H9 (cell line): ENCODE data around the gene ACTL8. TPM values are rescaled to one million over a fixed set of nuclear protein-coding genes. Genes with fewer than 3 reads are reported as not detected.

Experiments used
- DNase-seq: peaks from one replicate; pipeline ENCODE4 v3.0.0-alpha.2; 2017
- H2AFZ ChIP-seq: one replicate; pipeline ENCODE4 v1.6.1; 2013; ENCODE audit warnings: mild to moderate bottlenecking, low read length, control low read depth, moderate library complexity
- H2AK5ac ChIP-seq: 2 replicates; pipeline ENCODE4 v1.6.1; 2013; ENCODE audit warnings: low read length, control low read depth, mixed read lengths; ENCODE audit not compliant: insufficient read length
- H2BK120ac ChIP-seq: one replicate; pipeline ENCODE4 v1.6.1; 2013; ENCODE audit warnings: low read depth, mild to moderate bottlenecking, low read length, control low read depth, inconsistent platforms; ENCODE audit not compliant: poor library complexity, severe bottlenecking
- H2BK12ac ChIP-seq: 2 replicates; pipeline ENCODE4 v1.6.1; 2013; ENCODE audit warnings: low read length, control low read depth, mixed read lengths, low read depth; ENCODE audit not compliant: insufficient read length
- H2BK15ac ChIP-seq: 2 replicates; pipeline ENCODE4 v1.6.1; 2013; ENCODE audit warnings: low read depth, low read length, control low read depth
- H2BK20ac ChIP-seq: one replicate; pipeline ENCODE4 v1.6.1; 2013; ENCODE audit warnings: low read depth, mild to moderate bottlenecking, low read length, control low read depth, inconsistent platforms; ENCODE audit not compliant: poor library complexity, severe bottlenecking
- H2BK5ac ChIP-seq: 2 replicates; pipeline ENCODE4 v1.6.1; 2013; ENCODE audit warnings: low read length, control low read depth, mixed read lengths; ENCODE audit not compliant: insufficient read length
- H3K14ac ChIP-seq: 2 replicates; pipeline ENCODE4 v1.6.1; 2013; ENCODE audit warnings: low read length, control low read depth; ENCODE audit not compliant: insufficient read depth
- H3K18ac ChIP-seq: 2 replicates; pipeline ENCODE4 v1.6.1; 2013; ENCODE audit warnings: low read depth, mild to moderate bottlenecking, mixed read lengths, low read length, control low read depth; ENCODE audit not compliant: insufficient read length
- H3K23ac ChIP-seq: 2 replicates; pipeline ENCODE4 v1.6.1; 2013; ENCODE audit warnings: low read length, control low read depth, mixed read lengths, low read depth; ENCODE audit not compliant: insufficient read length
- H3K23me2 ChIP-seq: 2 replicates; pipeline ENCODE4 v1.6.1; 2013; ENCODE audit warnings: low read depth, mild to moderate bottlenecking, mixed read lengths, low read length, control low read depth; ENCODE audit not compliant: insufficient read length, poor library complexity, severe bottlenecking
- H3K27ac ChIP-seq: 2 replicates; pipeline ENCODE4 v1.5.1; 2013; ENCODE audit warnings: low read length, control low read depth, mixed read lengths, low read depth; ENCODE audit not compliant: insufficient read length
- H3K27me3 ChIP-seq: 2 replicates; pipeline ENCODE4 v1.6.1; 2013; ENCODE audit warnings: low read length, control low read depth, inconsistent platforms; ENCODE audit not compliant: insufficient read depth
- H3K4ac ChIP-seq: 2 replicates; pipeline ENCODE4 v1.6.1; 2013; ENCODE audit warnings: low read depth, mild to moderate bottlenecking, control low read depth, inconsistent platforms, low read length, moderate library complexity
- H3K4me1 ChIP-seq: 2 replicates; pipeline ENCODE4 v1.6.1; 2013; ENCODE audit warnings: low read length, control low read depth, inconsistent platforms; ENCODE audit not compliant: insufficient read depth
- H3K4me2 ChIP-seq: 2 replicates; pipeline ENCODE4 v1.6.1; 2013; ENCODE audit warnings: low read length, control low read depth, mixed read lengths; ENCODE audit not compliant: insufficient read length, insufficient read depth
- H3K56ac ChIP-seq: 2 replicates; pipeline ENCODE4 v1.6.1; 2013; ENCODE audit warnings: low read depth, mild to moderate bottlenecking, mixed read lengths, low read length, control low read depth; ENCODE audit not compliant: insufficient read length
- H3K79me1 ChIP-seq: 2 replicates; pipeline ENCODE4 v1.6.1; 2013; ENCODE audit warnings: low read depth, mild to moderate bottlenecking, moderate library complexity, low read length, control low read depth, inconsistent platforms; ENCODE audit not compliant: insufficient read depth, poor library complexity, severe bottlenecking
- H3K79me2 ChIP-seq: 2 replicates; pipeline ENCODE4 v1.6.1; 2013; ENCODE audit warnings: low read length, control low read depth, inconsistent platforms; ENCODE audit not compliant: insufficient read depth
- H3K9ac ChIP-seq: 2 replicates; pipeline ENCODE4 v1.6.1; 2013; ENCODE audit warnings: low read length, control low read depth, mixed read lengths; ENCODE audit not compliant: insufficient read length; ENCODE audit errors: extremely low read depth
- H3K9me3 ChIP-seq: one replicate; pipeline ENCODE4 v1.6.1; 2013; ENCODE audit warnings: low read depth, low read length, inconsistent platforms; ENCODE audit not compliant: control insufficient read depth
- H3T11ph ChIP-seq: one replicate; pipeline ENCODE4 v1.6.1; 2013; ENCODE audit warnings: mild to moderate bottlenecking, low read length, control low read depth, inconsistent platforms
- H4K20me1 ChIP-seq: one replicate; pipeline ENCODE4 v1.6.1; 2013; ENCODE audit not compliant: control insufficient read depth, insufficient read length, insufficient read depth
- H4K5ac ChIP-seq: 2 replicates; pipeline ENCODE4 v1.6.1; 2013; ENCODE audit warnings: low read depth, mild to moderate bottlenecking, mixed read lengths, low read length, control low read depth; ENCODE audit not compliant: insufficient read length
- H4K8ac ChIP-seq: replicated peaks from 2 replicates; pipeline ENCODE4 v1.6.1; 2013; ENCODE audit warnings: low read length, control low read depth, mixed read lengths, low read depth; ENCODE audit not compliant: insufficient read length
- H4K91ac ChIP-seq: 2 replicates; pipeline ENCODE4 v1.6.1; 2013; ENCODE audit warnings: low read depth, mild to moderate bottlenecking, moderate library complexity, mixed read lengths, low read length, control low read depth; ENCODE audit not compliant: insufficient read length
- H3K27ac Mint-ChIP-seq, 3 experiments: 2 replicates in 2 of 3; 3 replicates in 1 of 3; pipeline ENCODE4 v1.8.0; 2020 to 2021; ENCODE audit warnings: mixed read lengths in 3 of 3, mild to moderate bottlenecking in 1 of 3, moderate library complexity in 1 of 3
- H3K27me3 Mint-ChIP-seq: 2 replicates; pipeline ENCODE4 v1.8.0; 2021; ENCODE audit warnings: low read depth, mild to moderate bottlenecking, moderate library complexity, mixed read lengths
- H3K36me3 Mint-ChIP-seq, 3 experiments: 2 replicates in 2 of 3; 3 replicates in 1 of 3; pipeline ENCODE4 v1.8.0; 2020 to 2021; ENCODE audit warnings: low read depth in 3 of 3, mixed read lengths in 3 of 3; ENCODE audit not compliant: insufficient read depth in 1 of 3
- H3K4me1 Mint-ChIP-seq, 2 experiments: 2 replicates each; pipeline ENCODE4 v1.8.0; 2020; ENCODE audit warnings: mixed read lengths in 2 of 2
- H3K4me3 Mint-ChIP-seq, 2 experiments: 2 replicates in 1 of 2; 3 replicates in 1 of 2; pipeline ENCODE4 v1.8.0; 2020 to 2021; ENCODE audit warnings: mild to moderate bottlenecking in 2 of 2, mixed read lengths in 2 of 2, moderate library complexity in 1 of 2
- H3K9me3 Mint-ChIP-seq, 2 experiments: 2 replicates in 1 of 2; 3 replicates in 1 of 2; pipeline ENCODE4 v1.8.0; 2020; ENCODE audit warnings: mild to moderate bottlenecking in 2 of 2, mixed read lengths in 2 of 2, moderate library complexity in 1 of 2
- WGBS: extraction: QIAGEN DNeasy Blood & Tissue Kit; methylation state at CpG from one replicate; pipeline ENCODE4 v1.1.7; 2013; ENCODE audit warnings: missing lambda C conversion rate, low lambda C conversion rate, mixed read lengths; ENCODE audit not compliant: insufficient read length; ENCODE audit errors: extremely low coverage; 5-methylcytosine and 5-hydroxymethylcytosine counted together
- total RNA-seq: library from RNA; stranded (reverse); gene quantifications from 2 replicates; pipeline ENCODE4 v1.2.1, GENCODE V29; 2021
- TF ChIP-seq, protein P1 (sequence below): fragments of 200-600 bp; sonication (generic); conservative IDR thresholded peaks from 3 replicates; pipeline ENCODE4 v1.8.0; 2021; ENCODE audit warnings: antibody characterized with exemption, mild to moderate bottlenecking

The ACTL8 gene
- total RNA-seq, 1 experiment from 2014 or later: not detected

DNA sequence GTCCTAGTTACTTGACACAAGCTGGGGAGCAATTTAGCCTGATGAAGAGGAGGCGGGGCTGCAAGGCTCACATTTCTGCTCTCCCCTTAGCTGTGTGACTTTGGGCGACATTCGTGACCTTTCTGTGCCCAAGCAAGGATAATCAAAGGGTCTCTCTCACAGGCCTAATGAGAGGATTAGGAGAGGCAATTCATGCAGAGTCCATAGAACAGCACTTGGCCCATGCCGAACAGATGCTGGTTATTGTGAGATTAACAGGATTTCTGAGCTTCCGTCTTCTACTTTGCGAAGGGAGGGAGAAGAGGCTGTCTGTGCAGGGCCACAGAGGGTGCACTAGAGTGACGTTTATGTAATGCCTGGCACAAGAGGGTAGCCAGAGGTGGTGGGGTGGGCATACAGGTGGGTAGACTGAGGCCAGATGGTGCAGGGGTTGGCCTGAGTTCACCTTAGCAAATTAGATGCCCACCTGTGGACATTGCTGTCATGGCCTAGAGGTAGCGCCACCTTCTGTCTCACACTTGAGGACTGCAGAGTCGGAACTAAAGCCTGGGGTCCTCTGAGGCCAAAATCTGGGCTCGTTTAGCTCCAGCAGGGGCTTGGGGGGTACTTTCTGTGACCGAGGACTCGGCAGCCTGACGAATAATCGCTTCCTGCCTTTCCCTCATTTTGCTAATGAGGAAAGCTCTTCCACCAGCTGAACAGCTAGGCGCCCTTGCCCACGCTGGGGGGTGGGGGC is 18.6 kb downstream of the ACTL8 start:
- WGBS: no CpG with 5 or more reads among the region's 16 CpGs

More for the DNA sequence above, 18.6 kb downstream of the ACTL8 start:
- no peak for DNase-seq
- Histone ChIP-seq H2BK12ac (no peak overlapping the region), H3K9me3 (no peaks in the 10 kb centered on the region), H4K5ac (no peak overlapping the region), H3K27ac (no peak overlapping the region), H3K14ac (no peak overlapping the region), H3K4ac (no peak overlapping the region), H3K56ac (no peak overlapping the region), H3K9ac (no peak overlapping the region), H2BK15ac (no peak overlapping the region), H3T11ph (no peak overlapping the region), H3K23ac (no peak overlapping the region), H3K23me2 (no peaks in the 10 kb centered on the region), H3K4me2 (no peak overlapping the region), H4K20me1 (no peaks in the 10 kb centered on the region), H3K27me3 (no peaks in the 10 kb centered on the region), H2BK20ac (no peak overlapping the region), H2AK5ac (no peak overlapping the region), H4K91ac (no peak overlapping the region), H3K79me2 (no peaks in the 10 kb centered on the region), H2BK5ac (no peak overlapping the region), H2BK120ac (no peak overlapping the region), H4K8ac (no peak overlapping the region), H3K4me1 (no peaks in the 10 kb centered on the region), H3K79me1 (no peaks in the 10 kb centered on the region), H3K18ac (no peak overlapping the region), H2AFZ (no peak overlapping the region)
- H3K27me3 Mint-ChIP-seq: peaks cover 4% of the 10 kb centered on the region
- H3K4me1 Mint-ChIP-seq: peaks cover 5 to 11% of the 10 kb centered on the region in 2 experiments
- H3K36me3 Mint-ChIP-seq: no peaks in the 10 kb centered on the region
- H3K4me3 Mint-ChIP-seq: no peak overlapping the region
- TF ChIP-seq, protein P1, sequence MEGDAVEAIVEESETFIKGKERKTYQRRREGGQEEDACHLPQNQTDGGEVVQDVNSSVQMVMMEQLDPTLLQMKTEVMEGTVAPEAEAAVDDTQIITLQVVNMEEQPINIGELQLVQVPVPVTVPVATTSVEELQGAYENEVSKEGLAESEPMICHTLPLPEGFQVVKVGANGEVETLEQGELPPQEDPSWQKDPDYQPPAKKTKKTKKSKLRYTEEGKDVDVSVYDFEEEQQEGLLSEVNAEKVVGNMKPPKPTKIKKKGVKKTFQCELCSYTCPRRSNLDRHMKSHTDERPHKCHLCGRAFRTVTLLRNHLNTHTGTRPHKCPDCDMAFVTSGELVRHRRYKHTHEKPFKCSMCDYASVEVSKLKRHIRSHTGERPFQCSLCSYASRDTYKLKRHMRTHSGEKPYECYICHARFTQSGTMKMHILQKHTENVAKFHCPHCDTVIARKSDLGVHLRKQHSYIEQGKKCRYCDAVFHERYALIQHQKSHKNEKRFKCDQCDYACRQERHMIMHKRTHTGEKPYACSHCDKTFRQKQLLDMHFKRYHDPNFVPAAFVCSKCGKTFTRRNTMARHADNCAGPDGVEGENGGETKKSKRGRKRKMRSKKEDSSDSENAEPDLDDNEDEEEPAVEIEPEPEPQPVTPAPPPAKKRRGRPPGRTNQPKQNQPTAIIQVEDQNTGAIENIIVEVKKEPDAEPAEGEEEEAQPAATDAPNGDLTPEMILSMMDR: 0 out of 3 replicates have a peak, but pooled peaks have one; percentile 12
- H3K9me3 Mint-ChIP-seq: no peaks in the 10 kb centered on the region; a peak in 1 of 5 replicates
- H3K27ac Mint-ChIP-seq: no peak overlapping the region
